Activated CD4-positive, alpha-beta memory T cell treated with anti-CD3 and anti-CD28 coated beads, Interleukin-2, amount 10 ng/mL, durations not matched to agents 7 days and 5 days (primary cell): Measurements from ENCODE around the gene OGDH. TPM values are rescaled to one million over a fixed set of nuclear protein-coding genes. Genes with fewer than 3 reads are reported as not detected.
"Not testable (repeated sequence)": the region's sequence is repeated elsewhere in the genome, so short reads cannot be mapped to it uniquely, and the experiment has no call there.

Source experiments
- CTCF ChIA-PET: fragments of 350-600 bp; sonication (Branson Sonifier 250); formaldehyde crosslinking; loops from one replicate; lab custom pipeline; 2021; ENCODE audit warnings: antibody characterized with exemption, inconsistent platforms; lab: Charles Lee
- POLR2A ChIA-PET: fragments of 350-600 bp; sonication (Branson Sonifier 250); formaldehyde crosslinking; loops from one replicate; lab custom pipeline; 2021; ENCODE audit warnings: antibody characterized with exemption; lab: Charles Lee
- DNase-seq: peaks from one replicate; pipeline ENCODE4 v3.0.0-alpha.2; 2020
- H3K27ac Mint-ChIP-seq: one replicate; pipeline ENCODE4 v1.8.0; 2021; ENCODE audit warnings: mild to moderate bottlenecking, mixed read lengths
- H3K27me3 Mint-ChIP-seq: one replicate; pipeline ENCODE4 v1.8.0; 2021; ENCODE audit warnings: mixed read lengths
- H3K36me3 Mint-ChIP-seq: one replicate; pipeline ENCODE4 v1.8.0; 2021; ENCODE audit warnings: low read depth, mixed read lengths
- H3K4me1 Mint-ChIP-seq: one replicate; pipeline ENCODE4 v1.8.0; 2021; ENCODE audit warnings: mixed read lengths
- H3K4me3 Mint-ChIP-seq: one replicate; pipeline ENCODE4 v1.8.0; 2021; ENCODE audit warnings: mild to moderate bottlenecking, mixed read lengths
- H3K9me3 Mint-ChIP-seq: one replicate; pipeline ENCODE4 v1.8.0; 2021; ENCODE audit warnings: mixed read lengths
- total RNA-seq, 2 experiments: library from RNA; stranded (reverse); gene quantifications; one replicate each; pipeline ENCODE4 v1.2.3, GENCODE V29; 2021

The OGDH gene
- total RNA-seq, 2 experiments from 2014 or later = 164 to 166 TPM

DNA sequence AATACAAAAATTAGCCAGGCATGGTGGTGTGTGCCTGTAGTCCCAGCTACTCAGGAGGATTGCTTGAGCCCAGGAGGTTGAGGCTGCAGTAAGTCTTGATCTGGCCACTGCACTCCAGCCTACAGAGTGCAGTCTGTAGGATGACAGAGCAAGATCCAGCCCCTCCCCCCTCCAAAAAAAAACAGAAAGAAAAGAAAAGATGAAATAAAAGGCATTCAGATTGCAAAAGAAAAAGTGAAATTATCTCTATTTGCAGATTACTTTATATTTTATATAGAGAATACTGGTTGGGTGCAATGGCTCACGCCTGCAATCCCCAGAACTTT lies 121.5 kb downstream of the OGDH start:
- no peaks in the 10 kb centered on the region for H3K9me3 Mint-ChIP-seq
- peaks cover 3% of the 10 kb centered on the region for H3K4me1 Mint-ChIP-seq
- CTCF ChIA-PET = no interaction called here

DNA sequence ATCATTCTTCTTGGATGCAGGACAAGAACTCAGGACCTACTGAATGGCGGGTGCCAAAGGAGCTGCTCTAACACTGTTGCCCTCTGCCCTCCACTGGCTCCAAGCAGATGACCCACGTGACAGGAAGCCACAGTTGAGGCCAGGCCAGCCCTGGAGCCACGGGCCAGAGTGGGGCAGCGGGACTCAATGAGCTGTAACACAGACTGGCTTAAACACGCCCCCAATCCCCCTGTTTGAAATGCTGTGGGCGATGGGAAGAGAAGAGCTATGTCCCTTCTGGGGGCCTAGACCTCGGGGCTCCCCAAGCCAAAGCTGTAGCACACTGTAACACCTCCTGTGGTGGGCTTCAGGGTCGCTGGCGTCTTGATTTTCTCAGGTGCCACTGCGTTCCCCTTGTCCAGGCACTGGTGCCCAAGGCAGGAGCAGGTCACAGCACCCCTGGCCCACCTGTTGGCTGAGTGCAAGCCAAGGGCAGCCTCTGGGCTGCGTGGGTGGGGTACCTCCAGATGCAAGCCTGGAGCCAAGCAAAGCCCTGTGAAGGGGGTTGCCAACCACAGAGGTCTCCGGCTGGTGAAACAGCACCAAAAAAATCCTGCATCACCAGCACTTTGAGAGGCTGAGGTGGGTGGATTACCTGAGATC lies 123.6 kb downstream of the OGDH start:
- no peaks in the 10 kb centered on the region for H3K36me3 Mint-ChIP-seq
- no peak for DNase-seq
- CTCF ChIA-PET = no interaction called here

More for the DNA sequence above, 121.5 kb downstream of the OGDH start:
- Mint-ChIP-seq H3K36me3 (no peaks in the 10 kb centered on the region), H3K4me3 (no peak overlapping the region), H3K27ac (no peak overlapping the region), H3K27me3 (peaks cover 9% of the 10 kb centered on the region)
- POLR2A ChIA-PET = no interaction called here
- DNase-seq = no peak

DNA sequence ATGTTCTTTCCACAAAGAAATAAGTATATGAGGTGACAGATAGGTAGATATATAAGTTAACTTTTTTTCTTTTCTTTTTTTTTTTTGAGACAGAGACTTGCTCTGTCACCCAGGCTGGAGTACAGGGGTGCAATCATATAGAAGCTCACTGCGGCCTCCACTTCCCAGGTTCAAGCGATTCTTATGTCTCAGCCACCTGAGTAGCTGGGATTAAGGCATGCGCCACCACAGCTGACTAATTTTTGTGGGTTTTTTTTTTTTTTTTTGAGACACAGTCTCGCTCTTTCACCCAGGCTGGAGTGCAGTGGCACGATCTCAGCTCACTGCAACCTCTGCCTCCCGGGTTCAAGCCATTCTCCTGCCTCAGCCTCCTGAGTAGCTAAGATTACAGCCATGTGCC lies 126.5 kb downstream of the OGDH start:
- peaks cover 13% of the 10 kb centered on the region for H3K4me1 Mint-ChIP-seq
- DNase-seq, H3K36me3 Mint-ChIP-seq, H3K27ac Mint-ChIP-seq, H3K27me3 Mint-ChIP-seq, H3K9me3 Mint-ChIP-seq, H3K4me3 Mint-ChIP-seq, CTCF ChIA-PET: not testable (repeated sequence)
- POLR2A ChIA-PET = interaction anchor here (0.8 to 1.1 kb wide), 2 partner anchors 15 to 126 kb away, joined by 3 read pairs; no protein-coding TSS in a partner anchor

More for the DNA sequence above, 123.6 kb downstream of the OGDH start:
- H3K4me1 Mint-ChIP-seq = peaks cover 6% of the 10 kb centered on the region
- peaks cover 9% of the 10 kb centered on the region for H3K27me3 Mint-ChIP-seq
- no peaks in the 10 kb centered on the region for H3K9me3 Mint-ChIP-seq
- POLR2A ChIA-PET = no interaction called here
- no peak overlapping the region for H3K27ac Mint-ChIP-seq
- no peak overlapping the region for H3K4me3 Mint-ChIP-seq

DNA sequence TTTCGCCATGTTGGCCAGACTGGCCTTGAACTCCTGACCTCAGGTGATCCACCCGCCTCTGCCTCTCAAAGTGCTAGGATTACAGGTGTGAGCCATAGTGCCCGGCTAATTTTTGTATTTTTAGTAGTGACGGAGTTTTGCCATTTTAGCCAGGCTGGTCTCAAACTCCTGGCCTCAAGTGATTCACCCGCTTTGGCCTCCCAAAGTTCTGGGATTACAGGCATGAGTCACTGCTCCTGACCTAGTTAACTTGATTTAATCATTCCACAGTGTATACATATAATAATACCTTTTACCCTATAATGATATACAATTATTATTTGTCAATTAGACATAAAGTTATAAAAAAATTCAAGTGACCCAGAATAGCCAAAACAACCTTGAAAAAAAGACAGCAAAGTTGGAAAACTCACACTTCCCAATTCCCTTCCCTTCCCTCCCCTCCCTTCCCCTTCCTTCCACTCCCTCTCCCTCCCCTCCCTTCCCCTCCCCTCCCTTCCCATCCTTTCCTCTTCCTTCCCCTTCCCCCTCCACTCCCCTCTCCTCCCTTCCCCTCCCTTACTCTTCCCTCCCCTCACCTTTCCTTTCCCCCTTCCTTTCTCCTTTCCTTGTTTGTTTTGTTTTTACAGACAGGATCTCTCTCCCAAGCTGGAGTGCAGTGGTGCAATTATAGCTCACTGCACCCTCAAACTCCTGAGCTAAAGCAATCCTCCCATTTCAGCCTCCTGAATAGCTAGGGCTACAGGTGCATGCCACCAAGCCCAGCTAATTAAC lies 127.5 kb downstream of the OGDH start:
- CTCF ChIA-PET = no interaction called here
- Mint-ChIP-seq H3K4me3 (no peak overlapping the region), H3K36me3 (no peaks in the 10 kb centered on the region), H3K9me3 (no peaks in the 10 kb centered on the region), H3K27me3 (peaks cover 4% of the 10 kb centered on the region), H3K4me1 (peaks cover 13% of the 10 kb centered on the region), H3K27ac (no peak overlapping the region)
- no peak for DNase-seq
- POLR2A ChIA-PET = interaction anchor here (1.1 to 4.1 kb wide), 2 partner anchors 16 to 127 kb away, joined by 3 to 21 read pairs; no protein-coding TSS in a partner anchor

DNA sequence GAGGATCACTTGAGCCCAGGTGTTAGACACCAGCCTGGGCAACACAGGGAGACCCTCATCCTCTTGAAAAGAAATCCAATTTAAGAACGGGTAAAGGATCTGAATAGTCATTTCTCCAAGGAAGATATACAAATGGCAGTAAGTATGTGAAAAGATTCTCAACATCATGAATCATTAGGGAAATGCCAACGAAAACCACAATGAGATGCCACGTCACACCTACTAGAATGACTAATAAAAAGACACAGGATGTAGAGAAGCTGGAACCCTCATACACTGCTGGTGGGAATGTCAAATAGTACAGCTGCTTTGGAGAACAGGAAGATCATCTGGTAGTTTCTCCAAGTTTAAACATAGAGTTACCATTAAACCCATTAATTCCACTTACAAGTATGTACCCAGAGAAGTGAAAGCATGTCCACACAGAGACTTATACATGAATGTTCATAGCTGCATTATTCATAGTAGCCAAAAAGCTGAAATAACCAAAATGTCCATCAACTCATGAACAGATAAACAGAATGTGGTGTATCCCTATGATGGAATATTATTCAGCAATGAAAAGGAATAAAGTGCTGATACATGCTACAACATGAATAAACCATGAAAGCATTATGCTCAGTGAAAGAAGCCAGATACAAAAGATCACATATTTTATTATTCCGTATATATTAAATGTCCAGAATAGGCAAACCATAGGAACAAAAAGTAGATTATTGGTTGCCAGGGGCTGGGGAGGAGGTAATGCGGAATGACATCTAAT lies 129.2 kb downstream of the OGDH start:
- DNase-seq = peak; percentile 60
- ChIA-PET CTCF (no interaction called here), POLR2A (interaction anchor here (1.0 to 4.1 kb wide), 5 partner anchors 12 to 129 kb away, joined by 3 to 21 read pairs (median 7); partner anchors contain the start of gene OGDH)
- H3K4me3 Mint-ChIP-seq = no peak overlapping the region
- peak overlapping the region; percentile 54 for H3K27ac Mint-ChIP-seq
- no peaks in the 10 kb centered on the region for H3K9me3 Mint-ChIP-seq
- no peaks in the 10 kb centered on the region for H3K36me3 Mint-ChIP-seq
- no peaks in the 10 kb centered on the region for H3K27me3 Mint-ChIP-seq
- H3K4me1 Mint-ChIP-seq = peaks cover 13% of the 10 kb centered on the region

DNA sequence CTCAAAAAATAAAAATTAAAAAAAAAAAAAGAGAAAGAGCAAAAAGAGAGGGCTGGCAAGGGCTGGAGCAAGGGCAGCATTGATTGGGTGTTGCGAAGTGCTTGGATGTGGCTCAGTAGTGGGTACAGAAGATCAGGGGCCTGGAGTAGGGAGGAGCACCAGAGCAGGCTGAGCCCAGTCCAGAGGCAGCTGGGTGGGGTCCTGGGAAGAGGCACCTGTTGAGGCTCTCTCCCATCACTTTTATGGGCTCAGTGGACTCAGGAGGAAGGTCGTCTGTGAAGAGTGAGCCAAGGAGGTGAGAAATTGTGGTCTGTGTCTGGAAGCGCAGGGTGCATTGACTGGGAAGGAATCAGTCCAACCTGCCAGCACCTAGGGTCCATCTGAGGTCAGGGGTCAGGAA lies 130.5 kb downstream of the OGDH start:
- POLR2A ChIA-PET = interaction anchor here (0.7 to 4.1 kb wide), 6 partner anchors 11 to 155 kb away, joined by 3 to 21 read pairs (median 4); partner anchors contain the start of genes OGDH, PURB and TMED4
- H3K4me1 Mint-ChIP-seq = peaks cover 13% of the 10 kb centered on the region
- no peaks in the 10 kb centered on the region for H3K36me3 Mint-ChIP-seq

DNA sequence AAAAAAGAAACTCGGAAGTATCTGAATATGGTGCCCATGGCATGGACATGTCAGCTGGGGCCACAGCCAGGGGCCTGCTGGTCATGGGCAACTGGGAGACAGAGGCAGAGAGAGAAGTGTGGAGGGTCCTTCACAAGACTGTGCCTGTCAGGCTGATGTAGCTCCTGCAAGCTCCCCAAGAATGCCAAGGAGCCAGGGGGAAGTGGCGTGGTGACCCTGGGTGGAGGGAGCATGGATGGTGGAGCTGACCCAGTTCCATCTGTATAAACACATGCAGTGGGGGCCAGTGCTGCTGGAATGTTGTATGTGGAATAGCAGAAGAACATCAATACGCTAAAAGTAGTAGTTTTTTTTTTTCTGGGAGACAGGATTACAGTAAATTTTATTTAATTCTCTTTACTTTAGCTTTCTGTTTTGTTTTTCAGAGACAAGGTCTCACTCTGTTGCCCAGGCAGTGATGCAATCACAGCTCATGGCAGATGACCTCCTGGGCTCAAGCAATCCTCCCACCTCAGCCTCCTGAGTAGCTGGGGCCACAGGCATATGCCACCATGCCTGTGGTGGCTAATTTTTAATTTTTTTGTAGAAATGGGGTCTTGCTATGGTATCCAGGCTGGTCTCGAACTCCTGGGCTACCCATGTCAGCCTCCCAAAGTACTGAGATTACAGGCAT lies 131.8 kb downstream of the OGDH start:
- H3K9me3 Mint-ChIP-seq = no peaks in the 10 kb centered on the region
- H3K27me3 Mint-ChIP-seq = no peaks in the 10 kb centered on the region
- DNase-seq = no peak
- no peaks in the 10 kb centered on the region for H3K36me3 Mint-ChIP-seq
- peaks cover 21% of the 10 kb centered on the region for H3K4me1 Mint-ChIP-seq
- ChIA-PET CTCF (no interaction called here), POLR2A (interaction anchor here (1.3 to 4.1 kb wide), 2 partner anchors 12 to 147 kb away, joined by 3 to 21 read pairs; partner anchors contain the start of gene PURB)
- H3K4me3 Mint-ChIP-seq = no peak overlapping the region
- H3K27ac Mint-ChIP-seq = no peak overlapping the region

More for the DNA sequence above, 130.5 kb downstream of the OGDH start:
- H3K4me3 Mint-ChIP-seq = no peak overlapping the region
- H3K27me3 Mint-ChIP-seq = no peaks in the 10 kb centered on the region
- DNase-seq = no peak
- H3K9me3 Mint-ChIP-seq = no peaks in the 10 kb centered on the region
- H3K27ac Mint-ChIP-seq = no peak overlapping the region
- CTCF ChIA-PET = no interaction called here

DNA sequence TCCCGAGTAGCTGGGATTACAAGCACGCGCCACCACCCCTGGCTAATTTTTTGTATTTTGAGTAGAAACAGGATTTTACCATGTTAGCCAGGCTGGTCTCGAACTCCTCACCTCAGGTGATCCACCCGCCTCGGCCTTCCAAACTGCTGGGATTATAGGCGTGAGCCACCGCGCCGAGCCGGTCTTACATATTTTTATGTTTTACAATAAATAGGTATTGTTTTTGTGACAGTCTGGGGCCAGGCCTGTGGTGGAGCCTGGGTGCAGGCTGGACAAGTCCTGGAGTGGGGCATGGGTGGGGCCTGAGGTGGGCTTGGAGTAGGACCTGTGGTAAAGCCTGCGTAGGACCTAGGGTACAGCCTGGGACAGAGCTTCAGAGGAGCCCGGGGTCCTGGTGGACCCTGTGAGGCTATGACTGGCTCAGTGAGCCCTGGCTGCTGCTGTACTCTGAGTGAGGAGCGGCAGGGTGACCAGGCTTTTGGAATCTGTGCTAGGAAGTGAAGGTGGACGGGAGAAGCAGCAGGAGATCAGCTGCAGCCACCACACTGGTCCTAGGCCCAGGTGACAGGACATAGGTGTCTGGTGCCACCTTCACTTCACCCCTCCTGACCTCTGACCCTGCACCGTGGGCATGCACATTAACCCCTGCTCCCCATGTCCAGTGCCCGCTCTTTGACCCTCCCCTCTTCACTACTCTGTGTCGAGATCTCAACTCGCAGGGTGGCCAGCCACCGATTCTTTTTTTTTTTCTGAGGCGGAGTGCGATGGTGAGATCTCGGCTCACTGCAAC lies 132.6 kb downstream of the OGDH start:
- ChIA-PET CTCF (no interaction called here), POLR2A (interaction anchor here (1.3 kb wide), 1 partner anchor 99 kb away, joined by 3 read pairs; no protein-coding TSS in a partner anchor)
- no peaks in the 10 kb centered on the region for H3K36me3 Mint-ChIP-seq
- DNase-seq = no peak
- H3K27ac Mint-ChIP-seq = no peak overlapping the region
- no peaks in the 10 kb centered on the region for H3K27me3 Mint-ChIP-seq
- H3K9me3 Mint-ChIP-seq = no peaks in the 10 kb centered on the region
- peaks cover 25% of the 10 kb centered on the region for H3K4me1 Mint-ChIP-seq
- H3K4me3 Mint-ChIP-seq = no peak overlapping the region

DNA sequence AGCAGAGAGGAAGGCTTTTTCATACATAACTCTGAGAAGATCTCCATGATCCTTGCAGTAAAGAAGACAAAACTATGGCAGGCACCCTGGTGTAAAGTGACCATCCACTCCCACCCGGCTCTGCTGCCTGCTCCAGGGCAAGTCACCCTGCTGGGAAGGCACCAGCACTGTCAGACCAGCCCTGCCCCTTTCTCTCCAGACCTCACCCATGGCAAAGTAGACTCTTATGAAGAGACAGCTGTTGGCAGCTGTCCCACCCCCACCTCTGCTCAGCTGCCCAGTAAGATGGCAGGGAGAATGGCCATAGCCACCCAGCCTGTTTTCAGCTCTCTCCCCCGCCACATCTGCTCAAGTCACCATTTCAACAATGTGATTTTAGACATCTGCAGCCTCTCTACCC lies 133.6 kb downstream of the OGDH start:
- no peak overlapping the region for H3K27ac Mint-ChIP-seq
- no peak overlapping the region for H3K4me3 Mint-ChIP-seq
- H3K9me3 Mint-ChIP-seq = no peaks in the 10 kb centered on the region
- H3K4me1 Mint-ChIP-seq = peaks cover 23% of the 10 kb centered on the region
- H3K27me3 Mint-ChIP-seq = no peaks in the 10 kb centered on the region
- ChIA-PET POLR2A (interaction anchor here (1.3 kb wide), 1 partner anchor 100 kb away, joined by 3 read pairs; no protein-coding TSS in a partner anchor), CTCF (no interaction called here)
- no peaks in the 10 kb centered on the region for H3K36me3 Mint-ChIP-seq
- DNase-seq = no peak

DNA sequence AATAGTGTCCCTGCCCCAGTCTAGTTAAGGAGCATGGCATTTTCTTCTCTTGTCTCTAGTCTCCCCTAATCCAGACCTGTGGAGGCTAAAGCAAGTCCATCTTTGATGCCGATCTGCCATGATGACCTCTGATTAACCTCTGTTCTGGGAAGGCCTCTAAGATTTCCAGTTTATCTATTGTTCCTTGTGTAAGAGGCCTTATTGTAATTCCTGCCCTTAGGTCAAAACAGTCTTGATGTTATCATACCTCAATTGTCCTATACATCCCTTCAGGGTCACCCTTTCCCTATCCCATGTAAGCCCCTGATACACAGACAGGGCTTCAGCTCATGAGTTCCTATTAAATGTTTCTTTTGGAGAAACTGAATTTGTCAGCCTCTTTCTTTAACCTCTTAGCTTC lies 137.3 kb downstream of the OGDH start:
- H3K27ac Mint-ChIP-seq = no peak overlapping the region
- CTCF ChIA-PET = no interaction called here
- no peak overlapping the region for H3K4me3 Mint-ChIP-seq
- no peaks in the 10 kb centered on the region for H3K9me3 Mint-ChIP-seq
- POLR2A ChIA-PET = no interaction called here
- no peaks in the 10 kb centered on the region for H3K36me3 Mint-ChIP-seq
- peaks cover 24% of the 10 kb centered on the region for H3K4me1 Mint-ChIP-seq
- no peak for DNase-seq
- no peaks in the 10 kb centered on the region for H3K27me3 Mint-ChIP-seq

DNA sequence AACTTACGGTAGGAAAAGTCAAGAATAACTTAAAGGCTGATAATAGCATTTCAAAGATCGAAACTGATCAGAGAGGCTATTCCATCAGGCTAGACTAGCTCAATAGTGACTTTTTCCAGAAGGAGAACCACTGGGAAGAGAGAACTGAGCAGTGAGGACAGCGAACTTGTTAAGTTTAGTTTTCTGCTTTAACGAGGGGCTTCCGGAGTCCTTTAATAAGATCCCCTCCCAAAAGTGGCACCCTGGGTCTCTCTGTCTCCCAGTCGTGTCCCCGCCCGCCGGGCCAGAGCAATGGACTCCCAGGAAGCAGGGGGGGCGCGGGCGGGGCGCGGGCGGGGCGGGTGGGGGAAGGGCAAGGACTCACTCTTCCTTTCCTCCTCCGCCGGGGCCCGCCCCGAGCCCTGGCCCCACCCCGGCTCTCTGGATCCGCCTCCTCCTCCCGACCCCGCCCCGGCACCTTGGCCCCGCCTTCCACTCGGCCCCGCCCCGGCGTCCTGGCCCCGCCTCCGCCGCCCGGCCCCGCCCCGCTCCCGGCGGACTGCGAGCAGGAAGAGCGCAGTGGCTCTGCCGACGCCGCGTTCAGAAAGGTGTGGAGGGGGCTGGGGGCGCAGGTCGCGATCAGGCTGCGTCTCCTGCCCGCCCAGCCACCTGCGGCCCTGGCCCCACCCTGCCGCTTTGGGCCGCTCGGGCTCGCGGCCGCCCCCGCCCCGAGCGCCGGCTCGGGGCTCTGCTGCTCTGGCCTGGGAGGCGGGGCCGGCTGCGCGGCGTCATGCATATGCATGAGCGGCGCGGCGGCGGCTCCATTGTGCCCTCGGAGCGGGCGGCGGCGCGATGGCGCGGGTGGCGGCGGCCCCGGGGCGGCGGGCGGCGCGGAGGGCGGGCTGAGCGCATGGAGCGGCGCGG lies 141.9 kb downstream of the OGDH start, which contains the start of gene ZMIZ2:
Gene ZMIZ2, plus strand, starts transcription at position 803 of the 903 bp plus-strand sequence. CDS start 7,403 bp downstream, outside the sequence.
- no peaks in the 10 kb centered on the region for H3K9me3 Mint-ChIP-seq
- peak; percentile 92 for DNase-seq
- ChIA-PET POLR2A (interaction anchor here (0.7 to 3.5 kb wide), 18 partner anchors 7 to 166 kb away, joined by 3 to 24 read pairs (median 4); partner anchors contain the start of genes H2AZ2, PPIA, PURB and TMED4), CTCF (interaction anchor here (0.7 kb wide), 1 partner anchor 257 kb away, joined by 4 read pairs; no protein-coding TSS in a partner anchor)
- H3K27me3 Mint-ChIP-seq = no peaks in the 10 kb centered on the region
- H3K4me1 Mint-ChIP-seq = peaks cover 43% of the 10 kb centered on the region
- peaks cover 19% of the 10 kb centered on the region for H3K36me3 Mint-ChIP-seq
- H3K27ac Mint-ChIP-seq = peak within 1 kb of the TSS; percentile 66
- H3K4me3 Mint-ChIP-seq = peak within 1 kb of the TSS; percentile 84
